ENCODE measurements around the gene CCDC43.
"Not testable (repeated sequence)": the region's sequence is repeated elsewhere in the genome, so short reads cannot be mapped to it uniquely, and the experiment has no call there.

The CCDC43 gene

GRCh38 chr17:44708401-44709263, 19.1 kb upstream of the CCDC43 start, which contains the start of gene DBF4B:
TSS of gene DBF4B (plus strand) at chr17:44708665. CDS start at chr17:44708821, 156 bp downstream.
- H4K91ac ChIP-seq (ENCODE audit: low read depth, low read length): peak within 1 kb of the TSS; percentile 49
- no CpG with 5 or more reads among the region's 52 CpGs for WGBS (ENCODE audit: extremely low coverage, insufficient coverage, insufficient read length)
- H3K27ac ChIP-seq (ENCODE audit: low read depth, low read length): peak within 1 kb of the TSS; percentile 49
- peaks cover 4 to 5% of the 10 kb centered on the region in 2 experiments for H3K4me1 ChIP-seq (ENCODE audit: control insufficient read depth in 1 of 2, insufficient read depth in 2 of 2, low read length in 2 of 2)
- DNase-seq: peak; percentile 81 to 94
- peak within 1 kb of the TSS; percentile 23 for H2AK5ac ChIP-seq (ENCODE audit: low read length)
- peak within 1 kb of the TSS; percentile 81 for H3K9ac ChIP-seq (ENCODE audit: low read length)
- peak within 1 kb of the TSS; percentile 32 for H3K14ac ChIP-seq (ENCODE audit: low read length)
- H2BK12ac ChIP-seq (ENCODE audit: low read length): no peak within 1 kb of the TSS
- peak within 1 kb of the TSS; percentile 23 for H2BK5ac ChIP-seq (ENCODE audit: low read depth, low read length, poor library complexity)
- H3K36me3 ChIP-seq (ENCODE audit: control insufficient read depth in 1 of 2, insufficient read depth in 2 of 2, low read length in 2 of 2): no peaks in the 10 kb centered on the region
- peak within 1 kb of the TSS; percentile 74 for H3K4me2 ChIP-seq (ENCODE audit: low read length)
- no peak within 1 kb of the TSS for H3K23ac ChIP-seq (ENCODE audit: low read length)
- peaks cover 7% of the 10 kb centered on the region for H3K79me2 ChIP-seq (ENCODE audit: control insufficient read depth, insufficient read depth, low read length, poor library complexity)
- peak within 1 kb of the TSS; percentile 95 for H4K8ac ChIP-seq (ENCODE audit: low read depth, low read length)
- peak within 1 kb of the TSS; percentile 92 for H3K4me3 ChIP-seq (ENCODE audit: low read depth, low read length)
- peak within 1 kb of the TSS; percentile 39 for H2BK120ac ChIP-seq (ENCODE audit: insufficient read depth, low read length, poor library complexity)
- H3K79me1 ChIP-seq (ENCODE audit: low read length): peaks cover 8% of the 10 kb centered on the region
- no peaks in the 10 kb centered on the region for H3K9me3 ChIP-seq (ENCODE audit: insufficient read depth, low read depth, low read length)
- H3K4ac ChIP-seq (ENCODE audit: low read depth, low read length): peak within 1 kb of the TSS; percentile 44
- H4K12ac ChIP-seq (ENCODE audit: low read depth, low read length): peak within 1 kb of the TSS; percentile 57
- H3K18ac ChIP-seq (ENCODE audit: low read length): peak within 1 kb of the TSS; percentile 78
- no peaks in the 10 kb centered on the region for H3K27me3 ChIP-seq (ENCODE audit: insufficient read depth, low read length)
- peak within 1 kb of the TSS; percentile 76 for H2AFZ ChIP-seq (ENCODE audit: insufficient read depth, low read length, poor library complexity)

GRCh38 chr17:44707755-44708400, 18.3 kb upstream of the CCDC43 start:
- peaks cover 4 to 5% of the 10 kb centered on the region in 2 experiments for H3K4me1 ChIP-seq (ENCODE audit: control insufficient read depth in 1 of 2, insufficient read depth in 2 of 2, low read length in 2 of 2)
- no peak overlapping the region for H3K14ac ChIP-seq (ENCODE audit: low read length)
- H3K27ac ChIP-seq (ENCODE audit: low read depth, low read length): no peak overlapping the region
- H3K4me3 ChIP-seq (ENCODE audit: low read depth, low read length): no peak overlapping the region
- peak overlapping the region; percentile 95 for H4K8ac ChIP-seq (ENCODE audit: low read depth, low read length)
- no peaks in the 10 kb centered on the region for H3K27me3 ChIP-seq (ENCODE audit: insufficient read depth, low read length)
- H4K12ac ChIP-seq (ENCODE audit: low read depth, low read length): no peak overlapping the region
- 100% methylated on average over 2 of the region's 4 CpGs for WGBS (ENCODE audit: extremely low coverage, insufficient coverage, insufficient read length)
- H4K91ac ChIP-seq (ENCODE audit: low read depth, low read length): no peak overlapping the region
- H2AK5ac ChIP-seq (ENCODE audit: low read length): no peak overlapping the region
- H2AFZ ChIP-seq (ENCODE audit: insufficient read depth, low read length, poor library complexity): peak overlapping the region; percentile 76
- H3K18ac ChIP-seq (ENCODE audit: low read length): no peak overlapping the region
- no peak overlapping the region for H3K4ac ChIP-seq (ENCODE audit: low read depth, low read length)
- peak in 1 of 2 donors; percentile 52 for DNase-seq
- H3K79me1 ChIP-seq (ENCODE audit: low read length): peaks cover 8% of the 10 kb centered on the region
- H2BK5ac ChIP-seq (ENCODE audit: low read depth, low read length, poor library complexity): no peak overlapping the region
- H3K79me2 ChIP-seq (ENCODE audit: control insufficient read depth, insufficient read depth, low read length, poor library complexity): peaks cover 7% of the 10 kb centered on the region
- no peaks in the 10 kb centered on the region for H3K36me3 ChIP-seq (ENCODE audit: control insufficient read depth in 1 of 2, insufficient read depth in 2 of 2, low read length in 2 of 2)
- peak overlapping the region; percentile 54 for H3K4me2 ChIP-seq (ENCODE audit: low read length)
- H2BK12ac ChIP-seq (ENCODE audit: low read length): no peak overlapping the region
- no peak overlapping the region for H2BK120ac ChIP-seq (ENCODE audit: insufficient read depth, low read length, poor library complexity)
- no peak overlapping the region for H3K9ac ChIP-seq (ENCODE audit: low read length)
- no peaks in the 10 kb centered on the region for H3K9me3 ChIP-seq (ENCODE audit: insufficient read depth, low read depth, low read length)
- H3K23ac ChIP-seq (ENCODE audit: low read length): no peak overlapping the region

GRCh38 chr17:44700288-44700687, 10.7 kb upstream of the CCDC43 start:
- not testable (repeated sequence) for H3K9ac ChIP-seq (ENCODE audit: low read length); H3K23ac ChIP-seq (ENCODE audit: low read length); H2AFZ ChIP-seq (ENCODE audit: insufficient read depth, low read length, poor library complexity); H3K4ac ChIP-seq (ENCODE audit: low read depth, low read length); H2BK12ac ChIP-seq (ENCODE audit: low read length); H3K18ac ChIP-seq (ENCODE audit: low read length); DNase-seq; H4K8ac ChIP-seq (ENCODE audit: low read depth, low read length); H2BK5ac ChIP-seq (ENCODE audit: low read depth, low read length, poor library complexity); H2AK5ac ChIP-seq (ENCODE audit: low read length); H3K27me3 ChIP-seq (ENCODE audit: insufficient read depth, low read length); H3K4me3 ChIP-seq (ENCODE audit: low read depth, low read length); H3K79me1 ChIP-seq (ENCODE audit: low read length); H3K9me3 ChIP-seq (ENCODE audit: insufficient read depth, low read depth, low read length); H3K27ac ChIP-seq (ENCODE audit: low read depth, low read length); H3K79me2 ChIP-seq (ENCODE audit: control insufficient read depth, insufficient read depth, low read length, poor library complexity); H2BK120ac ChIP-seq (ENCODE audit: insufficient read depth, low read length, poor library complexity); H4K12ac ChIP-seq (ENCODE audit: low read depth, low read length); H3K4me2 ChIP-seq (ENCODE audit: low read length); H3K14ac ChIP-seq (ENCODE audit: low read length); H3K36me3 ChIP-seq (ENCODE audit: control insufficient read depth in 1 of 2, insufficient read depth in 2 of 2, low read length in 2 of 2); H3K4me1 ChIP-seq (ENCODE audit: control insufficient read depth in 1 of 2, insufficient read depth in 2 of 2, low read length in 2 of 2); H4K91ac ChIP-seq (ENCODE audit: low read depth, low read length)
- WGBS (ENCODE audit: extremely low coverage, insufficient coverage, insufficient read length): no CpG with 5 or more reads among the region's 10 CpGs

DNA sequence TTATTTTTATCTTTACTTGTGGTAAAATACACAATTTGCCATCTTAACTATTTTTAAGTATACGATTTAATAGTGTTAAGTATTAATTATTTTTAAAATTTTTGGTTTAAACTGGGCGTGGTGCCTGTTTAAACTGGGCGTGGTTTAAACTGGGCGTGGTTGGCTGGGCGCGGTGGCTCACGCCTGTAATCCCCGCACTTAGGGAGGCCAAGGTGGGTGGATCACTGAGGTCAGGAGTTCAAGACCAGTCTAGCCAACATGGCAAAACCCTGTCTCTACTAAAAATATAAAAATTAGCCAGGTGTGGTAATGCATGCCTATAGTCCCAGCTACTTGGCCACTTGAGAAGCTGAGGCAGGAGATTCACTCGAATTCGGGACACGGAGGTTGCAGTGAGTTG, 4.0 kb upstream of the CCDC43 start:
- 100% methylated on average over 3 of the region's 11 CpGs for WGBS (ENCODE audit: extremely low coverage, insufficient coverage, insufficient read length)
- H2BK5ac ChIP-seq (ENCODE audit: low read depth, low read length, poor library complexity): no peak overlapping the region
- H3K4me3 ChIP-seq (ENCODE audit: low read depth, low read length): no peak overlapping the region
- H3K9me3 ChIP-seq (ENCODE audit: insufficient read depth, low read depth, low read length): no peaks in the 10 kb centered on the region
- H3K4me2 ChIP-seq (ENCODE audit: low read length): no peak overlapping the region
- no peak for DNase-seq
- no peak overlapping the region for H2AK5ac ChIP-seq (ENCODE audit: low read length)
- no peak overlapping the region for H2AFZ ChIP-seq (ENCODE audit: insufficient read depth, low read length, poor library complexity)
- no peak overlapping the region for H3K27ac ChIP-seq (ENCODE audit: low read depth, low read length)
- H4K12ac ChIP-seq (ENCODE audit: low read depth, low read length): no peak overlapping the region
- H3K79me1 ChIP-seq (ENCODE audit: low read length): peaks cover 8% of the 10 kb centered on the region
- H4K91ac ChIP-seq (ENCODE audit: low read depth, low read length): no peak overlapping the region
- H3K4me1 ChIP-seq (ENCODE audit: control insufficient read depth in 1 of 2, insufficient read depth in 2 of 2, low read length in 2 of 2): peaks cover 0 to 7% of the 10 kb centered on the region in 2 experiments
- no peaks in the 10 kb centered on the region for H3K36me3 ChIP-seq (ENCODE audit: control insufficient read depth in 1 of 2, insufficient read depth in 2 of 2, low read length in 2 of 2)
- H2BK12ac ChIP-seq (ENCODE audit: low read length): no peak overlapping the region
- H3K18ac ChIP-seq (ENCODE audit: low read length): no peak overlapping the region
- no peak overlapping the region for H3K23ac ChIP-seq (ENCODE audit: low read length)
- peaks cover 8% of the 10 kb centered on the region for H3K79me2 ChIP-seq (ENCODE audit: control insufficient read depth, insufficient read depth, low read length, poor library complexity)
- no peak overlapping the region for H3K14ac ChIP-seq (ENCODE audit: low read length)
- no peak overlapping the region for H3K9ac ChIP-seq (ENCODE audit: low read length)
- H3K27me3 ChIP-seq (ENCODE audit: insufficient read depth, low read length): no peaks in the 10 kb centered on the region
- no peak overlapping the region for H2BK120ac ChIP-seq (ENCODE audit: insufficient read depth, low read length, poor library complexity)
- H4K8ac ChIP-seq (ENCODE audit: low read depth, low read length): no peak overlapping the region
- no peak overlapping the region for H3K4ac ChIP-seq (ENCODE audit: low read depth, low read length)

Measured in trophoblast cell (in vitro differentiated cells and primary cell).